ENCODE results near the gene CAMLG.
"Not testable (repeated sequence)": the region's sequence is repeated elsewhere in the genome, so short reads cannot be mapped to it uniquely, and the experiment has no call there.

CAMLG gene

GRCh38 chr5:134758176-134758503 is 19.8 kb downstream of the CAMLG start:
- no peak for DNase-seq (ENCODE audit: extremely low read depth, low read depth)
- TF ChIP-seq CTCF (IDR thresholded peaks at IDR 0.05; ENCODE audit: low read depth, low read length) = no peak

- TF ChIP-seq CTCF (IDR thresholded peaks at IDR 0.05; ENCODE audit: low read depth, low read length) = peak; percentile 68
- DNase-seq (ENCODE audit: extremely low read depth, low read depth) = peak; percentile 61
These were observed 20.4 kb downstream of the CAMLG start, which contains the start of gene DDX46 for GRCh38 chr5:134758504-134759341. Gene DDX46, plus strand, starts transcription at chr5:134758779. Its CDS starts 160 bp downstream, at chr5:134758939.

- DNase-seq (ENCODE audit: extremely low read depth, low read depth) = not testable (repeated sequence)
These were observed 29.4 kb downstream of the CAMLG start for GRCh38 chr5:134767528-134768291.

- no peak for DNase-seq (ENCODE audit: extremely low read depth, low read depth)
- TF ChIP-seq CTCF (IDR thresholded peaks at IDR 0.05; ENCODE audit: low read depth, low read length) = no peak
These were observed 30.9 kb downstream of the CAMLG start for GRCh38 chr5:134769206-134769605.

- DNase-seq (ENCODE audit: extremely low read depth, low read depth) = no peak
- no peak for TF ChIP-seq CTCF (IDR thresholded peaks at IDR 0.05; ENCODE audit: low read depth, low read length)
These were observed 34.2 kb downstream of the CAMLG start for GRCh38 chr5:134772461-134773125.

GRCh38 chr5:134777366-134777765 is 39.0 kb downstream of the CAMLG start:
- no peak for TF ChIP-seq CTCF (IDR thresholded peaks at IDR 0.05; ENCODE audit: low read depth, low read length)
- no peak for DNase-seq (ENCODE audit: extremely low read depth, low read depth)

- TF ChIP-seq CTCF (IDR thresholded peaks at IDR 0.05; ENCODE audit: low read depth, low read length) = peak; percentile 25
- no peak for DNase-seq (ENCODE audit: extremely low read depth, low read depth)
These were observed 46.0 kb downstream of the CAMLG start for GRCh38 chr5:134784241-134784920.

Measured in AG09319 (cell line).